Transverse colon (tissue), 4 donors: ENCODE measurements around the gene SRP68. TPM values are rescaled to one million over a fixed set of nuclear protein-coding genes. Genes with fewer than 3 reads are reported as not detected.

ENCODE experiments used
- DNase-seq: peaks from one replicate; pipeline ENCODE4 v3.0.0-alpha.2; 2019
- H3K27ac ChIP-seq, 4 donors: fragments of 200-600 bp; sonication (generic); 2 replicates each; pipeline ENCODE4 v1.5.1; 2016 to 2018; ENCODE audit warnings: inconsistent platforms in 4 of 4
- H3K27me3 ChIP-seq: fragments of 200-600 bp; sonication (generic); 2 replicates; pipeline ENCODE4 v1.5.1; 2017; ENCODE audit warnings: inconsistent platforms
- H3K36me3 ChIP-seq, 4 donors: fragments of 200-600 bp; sonication (generic); 2 replicates each; pipeline ENCODE4 v1.5.1; 2017 to 2019; ENCODE audit warnings: inconsistent platforms in 4 of 4
- H3K4me1 ChIP-seq, 4 donors: fragments of 200-600 bp; sonication (generic); 2 replicates each; pipeline ENCODE4 v1.5.1; 2017 to 2020; ENCODE audit warnings: inconsistent platforms in 4 of 4
- H3K4me3 ChIP-seq, 4 donors: fragments of 200-600 bp; sonication (generic); 1 replicate in 1 of 4; 2 replicates in 3 of 4; pipeline versions ENCODE4 v1.5.1 to v1.6.1; 2017 to 2019; ENCODE audit warnings: inconsistent platforms in 4 of 4
- H3K9me3 ChIP-seq, 2 donors: fragments of 200-600 bp; sonication (generic); 2 replicates each; pipeline ENCODE4 v1.5.1; 2017 to 2019; ENCODE audit warnings: inconsistent platforms in 2 of 2
- EP300 ChIP-seq: sonication (generic); formaldehyde crosslinking; IDR thresholded peaks from one replicate; pipeline ENCODE4 v1.6.1; 2017; ENCODE audit warnings: antibody characterized with exemption, low read depth
- POLR2A ChIP-seq: fragments of 450-650 bp; IDR thresholded peaks from one replicate; pipeline ENCODE4 v1.6.1; 2016; ENCODE audit warnings: antibody characterized with exemption, mild to moderate bottlenecking, moderate library complexity
- POLR2AphosphoS5 ChIP-seq, 3 donors: sonication (generic); formaldehyde crosslinking; IDR thresholded peaks; one replicate each; pipeline ENCODE4 v1.6.1; 2016; ENCODE audit warnings: antibody characterized with exemption in 3 of 3
- WGBS, 2 donors: methylation state at CpG; one replicate each; pipeline ENCODE4 v1.1.5; 2018; ENCODE audit warnings: low coverage in 1 of 2; 5-methylcytosine and 5-hydroxymethylcytosine counted together
- in situ Hi-C, 4 donors: fragments of 200-750 bp; cut with MboI; loops; one replicate each; pipeline versions ENCODE4 v1.15.0 to v1.15.1; 2017; ENCODE audit warnings: low sequenced_read_pairs in 3 of 4, low pct_ligation_motif_present in 1 of 4, low pct_unique_long_range_greater_than_20kb in 1 of 4
- intact Hi-C: fragments of 100-400 bp; cut with DNase I; formaldehyde crosslinking; loops from one replicate; pipeline ENCODE4 v1.15.1; 2023; ENCODE audit warnings: low total_unique reads
- total RNA-seq, 4 donors: library from RNA; depleted of rRNA; stranded (reverse); fragments of >200 nt; gene quantifications; one replicate each; pipeline ENCODE4 v1.1.0, GENCODE V29; 2016
- TF ChIP-seq, protein P1 (sequence below), 5 experiments: fragments of 200-600 bp in 3 of 5; fragments of 450-650 bp in 2 of 5; sonication (generic) in 3 of 5; IDR thresholded peaks; 1 replicate in 2 of 5; 2 replicates in 3 of 5; pipeline ENCODE4 v1.5.1; 2016 to 2017; ENCODE audit warnings: antibody characterized with exemption in 5 of 5, inconsistent platforms in 3 of 5, mild to moderate bottlenecking in 2 of 5, moderate library complexity in 1 of 5

Gene SRP68
- total RNA-seq, 4 donors from 2014 or later, result 11.6 to 44.8 (median 30.4) TPM

- TF ChIP-seq, protein P1, sequence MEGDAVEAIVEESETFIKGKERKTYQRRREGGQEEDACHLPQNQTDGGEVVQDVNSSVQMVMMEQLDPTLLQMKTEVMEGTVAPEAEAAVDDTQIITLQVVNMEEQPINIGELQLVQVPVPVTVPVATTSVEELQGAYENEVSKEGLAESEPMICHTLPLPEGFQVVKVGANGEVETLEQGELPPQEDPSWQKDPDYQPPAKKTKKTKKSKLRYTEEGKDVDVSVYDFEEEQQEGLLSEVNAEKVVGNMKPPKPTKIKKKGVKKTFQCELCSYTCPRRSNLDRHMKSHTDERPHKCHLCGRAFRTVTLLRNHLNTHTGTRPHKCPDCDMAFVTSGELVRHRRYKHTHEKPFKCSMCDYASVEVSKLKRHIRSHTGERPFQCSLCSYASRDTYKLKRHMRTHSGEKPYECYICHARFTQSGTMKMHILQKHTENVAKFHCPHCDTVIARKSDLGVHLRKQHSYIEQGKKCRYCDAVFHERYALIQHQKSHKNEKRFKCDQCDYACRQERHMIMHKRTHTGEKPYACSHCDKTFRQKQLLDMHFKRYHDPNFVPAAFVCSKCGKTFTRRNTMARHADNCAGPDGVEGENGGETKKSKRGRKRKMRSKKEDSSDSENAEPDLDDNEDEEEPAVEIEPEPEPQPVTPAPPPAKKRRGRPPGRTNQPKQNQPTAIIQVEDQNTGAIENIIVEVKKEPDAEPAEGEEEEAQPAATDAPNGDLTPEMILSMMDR (IDR thresholded peaks at IDR 0.05), result no peak
- TF ChIP-seq POLR2AphosphoS5 (IDR thresholded peaks at IDR 0.05) (no peak), EP300 (no peak), POLR2A (no peak)
These were observed 62.2 kb downstream of the SRP68 start for GRCh38 chr17:76009969-76010661.

GRCh38 chr17:76009447-76009846 lies 62.9 kb downstream of the SRP68 start:
- H3K4me1 ChIP-seq, result peaks cover 0 to 18% (median 4%) of the 10 kb centered on the region in 4 donors
- no peaks in the 10 kb centered on the region for H3K27me3 ChIP-seq
- in situ Hi-C loops (loop anchor here in 2 of 4 donors (5.0 to 25.0 kb wide), 3 partner anchors 95 to 278 kb away; no protein-coding TSS in a partner anchor), intact Hi-C loops (no loop called here)
- H3K9me3 ChIP-seq, result no peaks in the 10 kb centered on the region
- DNase-seq, result no peak
- 94 to 100% methylated on average over 9 to 20 of the region's 20 CpGs for WGBS, 2 donors
- no peaks in the 10 kb centered on the region for H3K36me3 ChIP-seq
- TF ChIP-seq POLR2A, result no peak
- TF ChIP-seq EP300, result no peak
- TF ChIP-seq, protein P1 (IDR thresholded peaks at IDR 0.05), result no peak
- TF ChIP-seq POLR2AphosphoS5 (IDR thresholded peaks at IDR 0.05), result no peak
- H3K27ac ChIP-seq, result no peak overlapping the region
- H3K4me3 ChIP-seq, result no peak overlapping the region

More at GRCh38 chr17:76009969-76010661, 62.2 kb downstream of the SRP68 start:
- Histone ChIP-seq H3K36me3 (no peaks in the 10 kb centered on the region), H3K4me3 (no peak overlapping the region), H3K27me3 (no peaks in the 10 kb centered on the region), H3K9me3 (no peaks in the 10 kb centered on the region), H3K27ac (no peak overlapping the region), H3K4me1 (peaks cover 0 to 16% (median 4%) of the 10 kb centered on the region in 4 donors)
- no peak for DNase-seq
- whole genome bisulfite sequencing, 2 donors, result 86 to 93% methylated on average over 8 to 21 of the region's 21 CpGs
- intact Hi-C loops (loop anchor here (10.0 kb wide), 1 partner anchor 65 kb away; the partner anchor contains the start of genes GALR2, SRP68 and ZACN), in situ Hi-C loops (loop anchor here in 3 of 4 donors (5.0 to 25.0 kb wide), 4 partner anchors 95 to 277 kb away; no protein-coding TSS in a partner anchor)

GRCh38 chr17:76008630-76009425 lies 63.5 kb downstream of the SRP68 start:
- no peak overlapping the region for H3K4me3 ChIP-seq
- TF ChIP-seq EP300 (no peak), POLR2AphosphoS5 (IDR thresholded peaks at IDR 0.05) (no peak), POLR2A (no peak)
- TF ChIP-seq, protein P1 (IDR thresholded peaks at IDR 0.05), result no peak
- no peaks in the 10 kb centered on the region for H3K36me3 ChIP-seq
- H3K9me3 ChIP-seq, result no peaks in the 10 kb centered on the region
- in situ Hi-C loops, result loop anchor here in 2 of 4 donors (5.0 to 25.0 kb wide), 3 partner anchors 94 to 278 kb away; no protein-coding TSS in a partner anchor
- intact Hi-C loops, result no loop called here
- H3K27me3 ChIP-seq, result no peaks in the 10 kb centered on the region
- WGBS, 2 donors, result 94 to 96% methylated on average over 16 to 56 of the region's 56 CpGs
- peaks cover 0 to 19% (median 4%) of the 10 kb centered on the region in 4 donors for H3K4me1 ChIP-seq
- no peak overlapping the region for H3K27ac ChIP-seq
- DNase-seq, result no peak

- Histone ChIP-seq H3K9me3 (no peaks in the 10 kb centered on the region), H3K27me3 (no peaks in the 10 kb centered on the region), H3K27ac (no peak overlapping the region), H3K4me3 (no peak overlapping the region), H3K4me1 (peaks cover 0 to 25% (median 8%) of the 10 kb centered on the region in 4 donors), H3K36me3 (no peaks in the 10 kb centered on the region)
- WGBS, 2 donors, result 91 to 100% methylated on average over 6 to 36 of the region's 36 CpGs
- intact Hi-C loops (no loop called here), in situ Hi-C loops (loop anchor here in 2 of 4 donors (5.0 to 25.0 kb wide), 3 partner anchors 93 to 279 kb away; no protein-coding TSS in a partner anchor)
- DNase-seq, result no peak
- TF ChIP-seq, protein P1 (IDR thresholded peaks at IDR 0.05), result no peak
- no peak for TF ChIP-seq EP300
- no peak for TF ChIP-seq POLR2AphosphoS5 (IDR thresholded peaks at IDR 0.05)
- no peak for TF ChIP-seq POLR2A
These were observed 64.1 kb downstream of the SRP68 start for GRCh38 chr17:76008208-76008607.
